ENCODE results near the gene MPHOSPH9.
A peak's percentile ranks its signal among the peaks of the same experiment; 100 is the strongest.
"Not testable (repeated sequence)": the region's sequence is repeated elsewhere in the genome, so short reads cannot be mapped to it uniquely, and the experiment has no call there.

Gene MPHOSPH9

DNA sequence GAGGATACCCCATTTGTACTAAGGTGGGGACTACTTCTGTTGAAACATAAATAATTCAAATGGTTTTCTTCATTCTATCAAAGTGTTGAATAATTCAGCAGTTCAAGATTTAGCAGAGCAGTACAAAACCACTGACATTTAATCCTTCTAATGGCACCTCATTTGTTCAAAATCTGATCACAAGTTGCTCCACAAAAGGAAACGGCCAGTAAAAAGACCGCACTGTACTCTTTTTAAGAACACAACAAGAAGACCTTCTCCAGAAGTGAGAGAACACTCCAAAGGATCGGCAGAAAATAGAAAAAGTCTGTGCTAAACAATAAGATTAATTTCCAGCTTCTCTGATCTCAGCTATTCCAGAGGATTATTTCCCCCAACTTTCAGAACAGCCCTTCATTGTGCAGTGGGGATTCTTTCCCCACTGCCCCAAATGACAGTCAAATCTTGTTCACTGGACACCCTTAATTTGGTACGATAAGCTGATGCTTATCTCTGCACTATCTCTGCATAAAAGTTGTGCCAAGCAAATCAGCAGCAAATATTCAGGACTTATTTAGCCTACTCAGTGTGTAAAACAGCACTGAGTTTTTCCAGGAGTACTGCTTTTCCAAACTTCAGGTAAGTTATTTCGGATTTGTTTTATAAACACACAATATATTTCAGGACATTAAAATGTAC lies 5.2 kb downstream of the MPHOSPH9 start:
- no peak for DNase-seq (ENCODE audit: low read depth)

DNA sequence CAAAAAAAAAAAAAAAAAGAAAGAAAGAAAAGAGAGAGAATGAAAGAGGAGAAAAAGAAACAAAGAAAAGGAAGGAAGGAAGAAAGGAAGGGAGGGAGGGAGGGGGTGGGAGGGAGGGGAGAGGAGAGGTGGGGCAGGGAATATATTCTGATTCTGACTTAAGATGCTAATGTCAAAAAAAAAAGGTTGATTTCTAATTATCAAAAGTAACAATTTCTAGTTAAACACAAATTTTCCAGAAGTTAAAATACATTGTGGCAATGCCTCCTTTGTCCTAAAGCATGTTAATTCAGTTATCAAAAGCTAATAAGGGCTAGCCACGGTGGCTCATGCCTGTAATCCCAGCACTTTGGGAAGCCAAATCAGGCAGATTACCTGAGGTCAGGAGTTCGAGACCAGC lies 7.5 kb downstream of the MPHOSPH9 start:
- no peak for DNase-seq (ENCODE audit: low read depth)

DNA sequence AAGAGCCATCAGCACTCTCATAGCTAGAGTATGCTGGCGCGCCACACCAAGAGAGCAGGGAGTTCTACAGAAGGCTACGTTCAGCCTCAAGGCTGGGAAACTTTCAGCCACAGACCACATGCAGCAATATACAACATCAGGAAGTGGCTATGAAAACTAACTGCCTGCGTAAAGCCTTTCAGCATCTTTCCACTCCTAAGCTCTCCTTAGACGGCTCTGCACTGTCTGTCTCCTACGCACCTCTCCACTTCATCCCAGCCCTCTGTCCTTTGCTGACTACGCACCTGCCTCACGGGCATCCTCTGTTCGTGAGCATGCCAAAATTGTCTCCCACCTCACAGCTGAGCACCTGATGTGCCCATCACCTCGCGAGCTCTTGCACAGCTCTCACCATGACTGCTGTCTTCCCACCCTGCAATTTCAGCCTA lies 9.7 kb downstream of the MPHOSPH9 start:
- DNase-seq (ENCODE audit: low read depth) = peak; percentile 37

GRCh38 chr12:123207815-123208214 lies 25.1 kb downstream of the MPHOSPH9 start:
- not testable (repeated sequence) for DNase-seq (ENCODE audit: low read depth)

- not testable (repeated sequence) for DNase-seq (ENCODE audit: low read depth)
Observed at GRCh38 chr12:123206794-123207193, 26.1 kb downstream of the MPHOSPH9 start.

- no peak for DNase-seq (ENCODE audit: low read depth)
Observed at GRCh38 chr12:123200414-123200813, 32.5 kb downstream of the MPHOSPH9 start.

- no peak for DNase-seq (ENCODE audit: low read depth)
Observed at GRCh38 chr12:123199936-123200335, 33.0 kb downstream of the MPHOSPH9 start.

- no peak for DNase-seq (ENCODE audit: low read depth)
Observed at GRCh38 chr12:123187637-123188036, 45.3 kb downstream of the MPHOSPH9 start.

DNA sequence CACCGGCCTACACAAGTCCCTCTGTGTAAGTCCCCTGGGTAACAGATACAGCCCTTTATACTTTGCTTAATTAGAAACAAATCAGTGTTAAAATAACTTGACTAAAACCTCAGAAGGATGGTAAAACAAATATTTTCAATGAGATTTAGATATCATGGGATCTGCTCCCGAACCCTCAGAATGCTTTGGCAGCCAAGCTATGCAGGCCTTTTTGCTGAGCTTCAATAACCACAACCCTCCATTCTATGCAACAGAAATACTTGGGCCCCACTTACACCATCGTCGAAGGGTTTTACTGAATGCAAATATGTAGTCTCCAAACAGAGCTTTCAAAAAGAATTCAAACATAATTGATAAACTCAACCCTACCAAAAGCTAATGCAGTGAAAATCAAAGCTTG lies 52.8 kb downstream of the MPHOSPH9 start:
- DNase-seq (ENCODE audit: low read depth) = no peak

- no peak for DNase-seq (ENCODE audit: low read depth)
Observed at GRCh38 chr12:123171967-123172366, 61.0 kb downstream of the MPHOSPH9 start.

- DNase-seq (ENCODE audit: low read depth) = no peak
Observed at GRCh38 chr12:123167329-123167728, 65.6 kb downstream of the MPHOSPH9 start.

GRCh38 chr12:123165537-123165936 lies 67.4 kb downstream of the MPHOSPH9 start:
- no peak for DNase-seq (ENCODE audit: low read depth)

GRCh38 chr12:123164710-123165261 lies 68.2 kb downstream of the MPHOSPH9 start:
- DNase-seq (ENCODE audit: low read depth) = no peak

DNA sequence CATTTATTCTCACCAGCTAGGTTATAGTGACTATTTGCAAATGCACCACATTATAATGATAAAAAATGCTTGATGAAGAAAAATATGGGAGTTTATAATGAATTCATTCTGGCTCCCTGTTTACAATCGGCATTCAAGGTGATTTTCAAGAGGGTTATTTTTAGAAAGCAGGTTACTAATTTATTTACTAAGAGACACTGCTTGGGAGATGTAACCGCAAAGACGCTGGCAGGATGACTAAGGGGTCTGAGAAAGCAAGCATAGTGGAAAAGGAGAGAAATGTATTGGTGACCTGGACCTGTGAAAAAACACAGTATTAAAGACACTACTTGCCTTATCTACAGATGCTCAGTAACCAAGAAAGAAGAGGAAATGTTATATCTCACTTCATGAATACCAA lies 68.7 kb downstream of the MPHOSPH9 start:
- no peak for DNase-seq (ENCODE audit: low read depth)

DNA sequence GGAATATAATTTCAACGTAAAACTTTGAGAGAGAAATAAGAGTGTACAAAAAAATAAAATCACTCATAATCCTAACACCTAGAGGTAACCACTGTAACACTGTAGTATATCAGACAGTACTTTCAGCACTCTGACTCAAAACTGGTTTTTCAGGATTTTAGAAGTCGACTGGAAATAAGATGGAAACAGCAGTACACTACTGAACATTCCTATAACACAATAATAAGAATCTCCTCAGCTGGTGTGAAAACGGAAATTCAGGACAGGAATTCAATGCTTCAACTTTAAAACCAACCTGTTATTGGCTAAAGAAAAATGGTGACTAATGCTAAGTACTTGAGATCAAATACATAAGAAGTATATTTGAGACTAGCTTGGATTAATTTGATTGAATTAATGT lies 69.7 kb downstream of the MPHOSPH9 start:
- DNase-seq (ENCODE audit: low read depth) = no peak

DNA sequence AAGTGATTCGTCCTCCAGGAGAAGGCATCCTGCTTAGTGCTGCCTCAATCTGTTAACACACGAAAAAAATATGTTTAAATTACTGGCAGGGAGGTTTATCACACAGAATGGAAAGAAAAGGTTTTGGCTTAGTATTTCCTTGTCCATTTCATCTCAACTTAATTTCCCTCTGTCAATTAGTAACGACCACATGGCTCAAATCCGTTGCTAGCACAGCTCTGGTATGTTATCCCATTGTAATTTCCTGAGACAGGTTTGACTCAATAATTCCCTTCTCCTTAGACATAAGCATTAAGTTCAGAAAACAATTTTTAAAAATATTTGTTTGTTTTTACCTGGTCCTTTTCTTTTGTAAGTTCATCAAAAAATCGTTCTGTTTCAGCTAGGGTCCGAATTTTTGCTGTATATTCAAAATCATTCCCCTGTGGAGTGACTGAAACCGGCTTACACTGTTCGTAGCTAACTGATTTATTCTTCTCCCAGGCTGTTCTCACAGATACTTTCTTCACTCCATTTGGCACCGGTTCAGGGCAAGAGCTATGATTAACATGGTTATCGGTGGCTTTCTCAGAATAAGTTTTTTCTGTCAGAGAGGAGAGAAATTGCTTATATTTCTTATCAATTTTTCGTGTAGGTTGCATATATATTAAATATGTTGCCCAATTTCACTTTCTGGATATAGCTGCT lies 72.0 kb downstream of the MPHOSPH9 start:
- no peak for DNase-seq (ENCODE audit: low read depth)

DNA sequence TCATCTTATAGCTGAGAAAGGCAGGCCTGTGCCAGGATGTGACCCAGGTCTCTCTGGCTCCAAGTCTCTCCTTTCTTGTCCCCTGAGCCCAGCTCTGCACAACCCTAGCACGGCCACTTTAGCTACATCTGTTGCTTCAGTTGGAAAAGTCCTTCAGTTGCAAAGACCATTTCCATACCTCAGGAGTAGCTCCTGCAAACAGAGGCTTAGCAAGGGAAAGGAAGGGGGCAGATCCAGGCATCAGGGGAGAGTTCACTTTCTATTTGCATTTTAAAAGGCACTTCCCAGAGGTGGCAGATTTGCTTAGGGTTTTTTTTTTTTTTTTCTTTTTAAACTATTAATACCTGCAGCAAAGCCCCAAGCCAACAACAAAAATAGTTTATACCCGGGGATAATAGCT lies 79.0 kb downstream of the MPHOSPH9 start:
- no peak for DNase-seq (ENCODE audit: low read depth)

DNA sequence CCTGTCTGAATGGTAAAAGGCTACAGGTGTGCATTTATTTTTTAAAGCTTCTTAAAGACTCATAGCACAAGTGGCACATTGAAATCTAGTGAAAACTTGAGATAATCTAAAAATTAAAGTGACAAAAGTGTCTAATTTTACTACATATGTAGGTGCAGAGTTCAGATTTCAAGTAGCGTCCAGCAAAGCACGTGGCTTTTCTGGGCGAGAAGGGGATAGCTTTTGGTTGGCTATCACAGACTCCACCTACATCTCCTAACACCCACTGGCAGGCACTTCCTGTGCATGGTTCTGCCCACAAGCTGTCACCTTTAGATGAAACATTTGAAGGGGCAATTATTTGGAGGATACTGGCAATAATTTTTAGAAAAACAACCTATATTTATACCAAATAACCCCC lies 80.1 kb downstream of the MPHOSPH9 start:
- DNase-seq (ENCODE audit: low read depth) = no peak

GRCh38 chr12:123151457-123152454 lies 81.2 kb downstream of the MPHOSPH9 start:
- no peak for DNase-seq (ENCODE audit: low read depth)

GRCh38 chr12:123150744-123151456 lies 82.0 kb downstream of the MPHOSPH9 start, which contains the start of gene PITPNM2:
Gene PITPNM2 (minus strand): TSS chr12:123151090. CDS start chr12:123034590, 116,500 bp downstream.
- peak; percentile 53 for DNase-seq (ENCODE audit: low read depth)

DNA sequence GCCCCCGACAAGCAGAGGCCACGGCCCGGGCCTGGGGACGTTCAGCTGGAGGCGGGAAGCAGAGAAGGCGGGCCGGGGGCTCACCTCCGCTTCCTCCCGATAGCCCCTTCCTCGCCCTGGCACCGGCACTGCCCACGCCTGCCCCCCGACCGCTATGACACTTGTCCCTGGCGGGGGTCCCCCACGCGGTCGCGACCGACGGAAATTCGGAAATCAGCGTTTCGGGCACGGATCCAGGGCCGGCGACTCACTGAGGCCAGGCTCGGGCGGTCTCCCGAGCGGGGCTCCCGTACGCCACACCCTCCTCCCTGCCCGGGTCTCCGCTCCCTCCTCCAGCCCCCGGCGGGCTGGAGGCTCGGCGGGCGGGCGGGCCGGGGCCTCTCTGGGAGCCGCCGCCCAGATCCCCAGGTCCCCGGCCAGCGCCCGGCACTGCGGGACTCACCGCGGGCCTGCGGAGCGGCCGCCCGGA lies 82.6 kb downstream of the MPHOSPH9 start:
- DNase-seq (ENCODE audit: low read depth) = no peak
